Measurements from ENCODE around the gene PLXNA4. TPM values are rescaled to one million over a fixed set of nuclear protein-coding genes. Genes with fewer than 3 reads are reported as not detected.

PLXNA4 gene
- total RNA-seq, 2 donors from 2014 or later, result 2.1 to 8.2 TPM

- Histone ChIP-seq H3K4me3 (no peak overlapping the region), H3K9me3 (no peaks in the 10 kb centered on the region), H3K27me3 (no peaks in the 10 kb centered on the region), H3K4me1 (no peaks in the 10 kb centered on the region), H3K27ac (no peak overlapping the region), H3K36me3 (replicated peaks in 1 of 2; ENCODE audit: insufficient read depth in 1 of 2, low read depth in 2 of 2) (no peaks in the 10 kb centered on the region)
- WGBS, 2 donors, result 47 to 48% methylated on average over 8 of the region's 8 CpGs
- intact Hi-C loops (cut with DNase I), result no loop called here
- ATAC-seq (no peak), DNase-seq (no peak)
- TF ChIP-seq POLR2A (IDR thresholded peaks at IDR 0.05), result no peak
- TF ChIP-seq, protein P1, sequence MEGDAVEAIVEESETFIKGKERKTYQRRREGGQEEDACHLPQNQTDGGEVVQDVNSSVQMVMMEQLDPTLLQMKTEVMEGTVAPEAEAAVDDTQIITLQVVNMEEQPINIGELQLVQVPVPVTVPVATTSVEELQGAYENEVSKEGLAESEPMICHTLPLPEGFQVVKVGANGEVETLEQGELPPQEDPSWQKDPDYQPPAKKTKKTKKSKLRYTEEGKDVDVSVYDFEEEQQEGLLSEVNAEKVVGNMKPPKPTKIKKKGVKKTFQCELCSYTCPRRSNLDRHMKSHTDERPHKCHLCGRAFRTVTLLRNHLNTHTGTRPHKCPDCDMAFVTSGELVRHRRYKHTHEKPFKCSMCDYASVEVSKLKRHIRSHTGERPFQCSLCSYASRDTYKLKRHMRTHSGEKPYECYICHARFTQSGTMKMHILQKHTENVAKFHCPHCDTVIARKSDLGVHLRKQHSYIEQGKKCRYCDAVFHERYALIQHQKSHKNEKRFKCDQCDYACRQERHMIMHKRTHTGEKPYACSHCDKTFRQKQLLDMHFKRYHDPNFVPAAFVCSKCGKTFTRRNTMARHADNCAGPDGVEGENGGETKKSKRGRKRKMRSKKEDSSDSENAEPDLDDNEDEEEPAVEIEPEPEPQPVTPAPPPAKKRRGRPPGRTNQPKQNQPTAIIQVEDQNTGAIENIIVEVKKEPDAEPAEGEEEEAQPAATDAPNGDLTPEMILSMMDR (IDR thresholded peaks at IDR 0.05), result no peak
These were observed 426.6 kb downstream of the PLXNA4 start for GRCh38 chr7:132149436-132150304.

GRCh38 chr7:132148876-132149275, 427.4 kb downstream of the PLXNA4 start:
- H3K36me3 ChIP-seq (replicated peaks in 1 of 2; ENCODE audit: insufficient read depth in 1 of 2, low read depth in 2 of 2), result no peaks in the 10 kb centered on the region
- intact Hi-C loops (cut with DNase I), result no loop called here
- no peak for DNase-seq
- H3K4me3 ChIP-seq, result no peak overlapping the region
- no peaks in the 10 kb centered on the region for H3K9me3 ChIP-seq
- TF ChIP-seq, protein P1 (IDR thresholded peaks at IDR 0.05), result no peak
- TF ChIP-seq POLR2A (IDR thresholded peaks at IDR 0.05), result no peak
- no peak for ATAC-seq
- no peaks in the 10 kb centered on the region for H3K4me1 ChIP-seq
- WGBS, 2 donors, result 57 to 75% methylated on average over 3 of the region's 3 CpGs
- no peaks in the 10 kb centered on the region for H3K27me3 ChIP-seq
- H3K27ac ChIP-seq, result no peak overlapping the region

- Histone ChIP-seq H3K36me3 (replicated peaks in 1 of 2; ENCODE audit: insufficient read depth in 1 of 2, low read depth in 2 of 2) (no peaks in the 10 kb centered on the region), H3K27ac (no peak overlapping the region), H3K4me3 (no peak overlapping the region), H3K4me1 (no peaks in the 10 kb centered on the region), H3K27me3 (no peaks in the 10 kb centered on the region), H3K9me3 (no peaks in the 10 kb centered on the region)
- TF ChIP-seq, protein P1 (IDR thresholded peaks at IDR 0.05), result no peak
- no peak for TF ChIP-seq POLR2A (IDR thresholded peaks at IDR 0.05)
- ATAC-seq (no peak), DNase-seq (peak in 1 of 4 donors; percentile 11)
- intact Hi-C loops (cut with DNase I), result no loop called here
- WGBS, 2 donors, result 69 to 71% methylated on average over 8 of the region's 8 CpGs
These were observed 430.8 kb downstream of the PLXNA4 start for GRCh38 chr7:132145466-132145865.

- WGBS, 2 donors, result 75 to 83% methylated on average over 9 of the region's 9 CpGs
- Histone ChIP-seq H3K4me3 (no peak overlapping the region), H3K27ac (no peak overlapping the region), H3K4me1 (no peaks in the 10 kb centered on the region), H3K36me3 (replicated peaks in 1 of 2; ENCODE audit: insufficient read depth in 1 of 2, low read depth in 2 of 2) (no peaks in the 10 kb centered on the region), H3K27me3 (no peaks in the 10 kb centered on the region), H3K9me3 (no peaks in the 10 kb centered on the region)
- no peak for TF ChIP-seq POLR2A (IDR thresholded peaks at IDR 0.05)
- TF ChIP-seq, protein P1 (IDR thresholded peaks at IDR 0.05), result no peak
- no peak for DNase-seq
- no peak for ATAC-seq
- intact Hi-C loops (cut with DNase I), result no loop called here
These were observed 431.2 kb downstream of the PLXNA4 start for GRCh38 chr7:132145063-132145462.

- no peak for DNase-seq
- ATAC-seq, result no peak
- no peak overlapping the region for H3K4me3 ChIP-seq
- H3K4me1 ChIP-seq, result no peaks in the 10 kb centered on the region
- intact Hi-C loops (cut with DNase I), result no loop called here
- H3K9me3 ChIP-seq, result no peaks in the 10 kb centered on the region
- 83 to 85% methylated on average over 3 of the region's 3 CpGs for WGBS, 2 donors
- H3K36me3 ChIP-seq (replicated peaks in 1 of 2; ENCODE audit: insufficient read depth in 1 of 2, low read depth in 2 of 2), result no peaks in the 10 kb centered on the region
- H3K27me3 ChIP-seq, result no peaks in the 10 kb centered on the region
- no peak for TF ChIP-seq POLR2A (IDR thresholded peaks at IDR 0.05)
- TF ChIP-seq, protein P1 (IDR thresholded peaks at IDR 0.05), result no peak
- H3K27ac ChIP-seq, result no peak overlapping the region
These were observed 434.3 kb downstream of the PLXNA4 start for GRCh38 chr7:132142006-132142405.

Measured in body of pancreas (tissue), 4 donors.